Fibroblast of mammary gland (primary cell): Measurements from ENCODE around the gene CILP2.

Experiments
- DNase-seq: peaks from one replicate; pipeline ENCODE4 v3.0.0-alpha.2; 2010; ENCODE audit warnings: low read depth
- H3K4me3 ChIP-seq: 2 replicates; pipeline ENCODE4 v1.5.1; 2011; ENCODE audit warnings: low read depth, mild to moderate bottlenecking, low read length, moderate library complexity; ENCODE audit not compliant: control insufficient read depth
- TF ChIP-seq, protein P1 (sequence below): conservative IDR thresholded peaks from 2 replicates; pipeline ENCODE4 v1.5.1; 2011; ENCODE audit warnings: low read depth, low read length, inconsistent platforms; ENCODE audit not compliant: control insufficient read depth, insufficient read depth

Gene CILP2

DNA sequence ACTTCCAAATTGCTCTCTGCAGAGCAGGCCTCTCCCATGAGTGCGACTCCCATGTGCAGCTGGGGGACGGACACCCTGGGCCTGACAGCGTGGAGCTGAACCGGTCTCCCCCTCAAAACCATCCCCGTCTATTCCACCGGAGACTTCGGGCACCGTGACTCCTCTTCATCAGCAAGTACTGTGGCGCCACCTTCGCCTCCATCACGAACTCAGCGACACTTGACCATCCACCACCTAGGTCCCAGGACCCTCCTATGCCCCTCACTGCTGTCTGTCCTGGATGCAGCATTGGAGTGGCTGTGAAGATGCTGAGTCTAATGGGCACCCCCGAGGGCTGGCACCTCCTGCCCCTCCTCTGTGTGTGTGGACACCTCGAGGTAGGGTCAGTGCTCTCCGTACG, 20.6 kb downstream of the CILP2 start:
- DNase-seq = no peak

DNA sequence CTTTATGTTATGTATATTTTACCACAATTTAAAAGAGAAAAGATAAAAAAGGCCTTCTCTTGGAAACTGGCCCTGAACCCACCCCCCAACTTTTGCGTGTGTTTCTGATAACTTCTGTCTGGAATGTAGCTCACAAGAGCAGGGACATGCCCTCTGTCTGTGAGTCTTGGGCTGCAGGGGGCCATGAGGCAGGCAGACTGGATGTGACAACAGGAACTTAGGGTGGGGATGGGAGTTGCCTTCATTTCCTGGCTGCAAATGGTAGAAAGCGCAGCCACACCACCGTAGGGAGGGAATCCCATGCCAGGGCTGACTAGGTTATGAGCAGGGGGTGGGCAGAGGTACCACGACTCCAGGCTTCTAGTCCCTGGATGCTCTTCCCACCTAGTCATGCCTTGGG, 21.9 kb downstream of the CILP2 start:
- DNase-seq = no peak
- H3K4me3 ChIP-seq = no peak overlapping the region
- TF ChIP-seq, protein P1, sequence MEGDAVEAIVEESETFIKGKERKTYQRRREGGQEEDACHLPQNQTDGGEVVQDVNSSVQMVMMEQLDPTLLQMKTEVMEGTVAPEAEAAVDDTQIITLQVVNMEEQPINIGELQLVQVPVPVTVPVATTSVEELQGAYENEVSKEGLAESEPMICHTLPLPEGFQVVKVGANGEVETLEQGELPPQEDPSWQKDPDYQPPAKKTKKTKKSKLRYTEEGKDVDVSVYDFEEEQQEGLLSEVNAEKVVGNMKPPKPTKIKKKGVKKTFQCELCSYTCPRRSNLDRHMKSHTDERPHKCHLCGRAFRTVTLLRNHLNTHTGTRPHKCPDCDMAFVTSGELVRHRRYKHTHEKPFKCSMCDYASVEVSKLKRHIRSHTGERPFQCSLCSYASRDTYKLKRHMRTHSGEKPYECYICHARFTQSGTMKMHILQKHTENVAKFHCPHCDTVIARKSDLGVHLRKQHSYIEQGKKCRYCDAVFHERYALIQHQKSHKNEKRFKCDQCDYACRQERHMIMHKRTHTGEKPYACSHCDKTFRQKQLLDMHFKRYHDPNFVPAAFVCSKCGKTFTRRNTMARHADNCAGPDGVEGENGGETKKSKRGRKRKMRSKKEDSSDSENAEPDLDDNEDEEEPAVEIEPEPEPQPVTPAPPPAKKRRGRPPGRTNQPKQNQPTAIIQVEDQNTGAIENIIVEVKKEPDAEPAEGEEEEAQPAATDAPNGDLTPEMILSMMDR = no peak

More for the DNA sequence above, 20.6 kb downstream of the CILP2 start:
- no peak overlapping the region for H3K4me3 ChIP-seq
- TF ChIP-seq, protein P1 = no peak

DNA sequence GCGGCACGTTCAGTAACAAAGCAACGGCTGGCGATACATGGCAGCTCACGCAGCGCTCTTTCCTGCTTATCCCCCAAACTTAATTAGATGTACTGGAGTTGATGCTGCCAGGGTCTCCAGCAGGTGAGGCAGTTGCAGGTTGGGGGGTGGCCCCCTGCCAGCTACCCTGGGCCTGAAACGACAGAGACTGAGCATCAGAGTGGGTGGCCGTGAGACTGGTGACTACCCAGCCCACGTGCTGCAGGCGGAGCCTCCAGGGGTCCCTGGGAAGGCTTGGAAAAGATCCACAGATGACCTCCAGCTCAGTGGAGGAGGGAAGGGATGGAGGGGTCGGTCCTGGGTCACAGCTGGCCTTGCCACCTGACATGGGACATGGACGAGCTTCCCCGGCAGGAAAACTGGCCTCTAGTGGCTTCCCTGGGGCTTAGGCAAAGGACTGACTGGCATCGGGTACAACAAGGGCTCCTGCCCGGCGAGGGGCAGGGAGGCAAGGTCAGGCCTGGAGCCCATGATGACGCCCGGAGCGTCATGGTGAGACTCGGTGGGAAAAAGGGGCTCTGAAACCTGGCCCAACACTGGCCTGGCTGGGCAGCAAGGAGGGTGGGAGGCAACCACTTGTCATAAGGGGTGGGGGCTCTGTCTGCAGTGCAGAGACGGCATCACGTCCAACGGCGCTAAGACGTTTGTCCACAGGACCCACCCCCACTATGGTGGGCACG, 24.0 kb downstream of the CILP2 start:
- TF ChIP-seq, protein P1 = no peak
- no peak for DNase-seq
- H3K4me3 ChIP-seq = no peak overlapping the region

DNA sequence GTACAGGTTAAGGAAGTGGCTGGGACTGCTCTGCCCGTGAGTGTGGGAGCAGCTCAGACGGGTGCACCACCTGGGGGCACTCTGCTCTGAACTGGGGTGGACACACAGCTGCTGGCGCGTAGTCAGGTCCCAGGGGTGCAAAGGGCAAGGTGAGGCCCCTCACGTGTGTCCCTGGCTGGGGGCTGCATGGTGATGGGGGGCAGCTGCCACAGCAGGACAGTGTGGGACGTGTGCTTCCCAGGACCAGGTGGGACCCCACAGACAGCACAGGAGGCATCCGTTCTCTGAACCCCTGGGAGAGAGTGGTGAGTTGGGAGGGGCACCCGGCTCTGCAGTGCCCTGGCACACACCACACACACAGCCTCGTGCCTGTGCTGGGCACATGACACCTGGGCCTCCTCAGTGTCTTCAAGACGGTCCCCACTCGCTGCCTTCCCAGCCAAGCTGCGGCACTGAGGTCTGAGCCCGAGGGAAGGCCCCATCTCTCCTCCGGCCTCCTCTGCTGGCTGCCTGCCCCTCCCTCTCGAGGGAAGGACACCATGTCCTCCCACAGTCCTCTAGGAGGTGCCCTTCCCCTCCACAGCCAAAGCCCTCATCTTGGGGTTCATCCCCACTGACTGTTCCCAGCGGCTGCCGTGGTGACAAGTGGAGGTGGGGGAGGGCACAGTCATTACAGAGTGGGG, 24.7 kb downstream of the CILP2 start:
- no peak for DNase-seq

DNA sequence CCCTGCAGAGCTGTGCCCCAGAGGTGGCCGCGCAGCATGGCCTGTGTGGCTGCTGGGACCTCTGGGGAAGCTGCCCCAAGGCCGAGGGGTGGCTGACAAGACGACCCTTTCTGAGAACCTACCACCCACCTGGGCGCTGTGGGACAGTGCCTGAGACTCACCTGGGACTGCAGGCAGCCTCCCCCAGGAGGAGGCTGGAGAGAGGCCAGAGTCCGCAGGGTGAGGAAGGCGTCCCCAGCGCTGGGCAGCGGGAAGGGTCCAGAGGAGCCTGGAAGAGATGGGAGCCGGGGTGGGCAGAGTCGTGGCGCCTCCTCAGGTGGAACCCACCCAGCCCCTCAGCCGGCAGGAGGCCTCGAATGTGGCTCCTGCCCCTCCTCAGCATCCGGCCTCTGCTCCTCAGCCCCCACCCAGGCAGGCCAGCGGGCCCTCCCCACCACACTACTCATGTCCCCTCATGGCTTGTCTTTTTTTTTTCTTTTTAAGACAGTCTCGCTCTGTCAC, 25.3 kb downstream of the CILP2 start:
- H3K4me3 ChIP-seq = no peak overlapping the region
- no peak for DNase-seq
- TF ChIP-seq, protein P1 = no peak

More for the DNA sequence above, 24.7 kb downstream of the CILP2 start:
- TF ChIP-seq, protein P1 = no peak
- no peak overlapping the region for H3K4me3 ChIP-seq

DNA sequence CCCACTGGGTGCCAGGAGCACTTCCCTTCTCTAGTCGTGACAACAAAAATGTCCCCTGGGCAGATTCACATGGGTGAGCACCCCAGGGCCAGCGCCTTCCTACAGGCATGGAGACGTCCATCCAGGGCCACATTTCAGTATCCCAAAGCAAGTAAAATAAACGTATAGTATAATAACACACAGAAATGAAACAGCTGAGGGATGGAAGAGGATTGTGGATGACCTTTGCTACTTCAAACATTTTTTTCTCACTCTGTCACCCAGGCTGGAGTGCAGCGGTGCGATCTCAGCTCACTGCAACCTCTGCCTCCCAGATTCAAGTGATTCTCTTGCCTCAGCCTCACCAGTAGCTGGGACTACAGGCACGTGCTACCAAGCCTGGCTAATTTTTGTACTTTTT, 28.2 kb downstream of the CILP2 start:
- H3K4me3 ChIP-seq = no peak overlapping the region
- DNase-seq = no peak
- TF ChIP-seq, protein P1 = no peak

DNA sequence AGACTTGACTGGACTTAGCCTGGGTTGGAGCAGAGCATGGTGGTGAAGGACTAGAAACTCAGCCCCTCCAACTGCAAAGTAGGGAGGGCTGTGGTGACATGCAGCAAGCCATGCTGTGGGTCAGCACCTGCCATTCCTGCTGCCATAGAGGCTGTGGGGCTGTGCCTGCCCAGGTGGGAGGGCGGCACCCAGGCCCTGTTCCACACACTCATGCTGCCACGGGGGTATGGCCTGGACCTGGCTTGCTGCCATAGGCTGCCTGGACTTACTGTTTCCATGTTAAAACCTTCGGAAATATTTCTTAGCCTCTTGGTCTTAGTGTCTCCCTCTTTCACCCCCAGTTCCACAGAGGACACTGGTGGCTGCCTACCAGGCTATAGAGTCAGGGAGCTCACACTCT, 29.3 kb downstream of the CILP2 start:
- no peak for DNase-seq
- H3K4me3 ChIP-seq = no peak overlapping the region
- TF ChIP-seq, protein P1 = no peak
